HEK293T (cell line): ENCODE results near the gene ECE2.

ENCODE experiments used
- BHLHE40 ChIP-seq: fragments of 450-650 bp; IDR thresholded peaks from 2 replicates; pipeline ENCODE4 v1.6.1; 2016; ENCODE audit warnings: mild to moderate bottlenecking, moderate library complexity, borderline replicate concordance
- CTBP1 ChIP-seq: fragments of 450-650 bp; IDR thresholded peaks from 2 replicates; pipeline ENCODE4 v1.6.1; 2016; ENCODE audit warnings: borderline replicate concordance
- ELF4 ChIP-seq: fragments of 450-650 bp; IDR thresholded peaks from 2 replicates; pipeline ENCODE4 v1.6.1; 2017; ENCODE audit warnings: antibody characterized with exemption
- FOXA1 ChIP-seq: fragments of 450-650 bp; IDR thresholded peaks from 2 replicates; pipeline ENCODE4 v1.6.1; 2016; ENCODE audit warnings: mild to moderate bottlenecking
- FOXM1 ChIP-seq: fragments of 450-650 bp; IDR thresholded peaks from 2 replicates; pipeline ENCODE4 v1.6.1; 2017; ENCODE audit warnings: mild to moderate bottlenecking, borderline replicate concordance
- SP1 ChIP-seq: fragments of 450-650 bp; IDR thresholded peaks from 2 replicates; pipeline ENCODE4 v1.6.1; 2017
- SUZ12 ChIP-seq: fragments of 450-650 bp; IDR thresholded peaks from 2 replicates; pipeline ENCODE4 v1.6.1; 2016; ENCODE audit warnings: mild to moderate bottlenecking
- ZNF384 ChIP-seq: fragments of 450-650 bp; IDR thresholded peaks from 2 replicates; pipeline ENCODE4 v1.6.1; 2016
- TF ChIP-seq, protein P1 (sequence below): fragments of 450-650 bp; IDR thresholded peaks from 2 replicates; pipeline ENCODE4 v1.6.1; 2016

DNA sequence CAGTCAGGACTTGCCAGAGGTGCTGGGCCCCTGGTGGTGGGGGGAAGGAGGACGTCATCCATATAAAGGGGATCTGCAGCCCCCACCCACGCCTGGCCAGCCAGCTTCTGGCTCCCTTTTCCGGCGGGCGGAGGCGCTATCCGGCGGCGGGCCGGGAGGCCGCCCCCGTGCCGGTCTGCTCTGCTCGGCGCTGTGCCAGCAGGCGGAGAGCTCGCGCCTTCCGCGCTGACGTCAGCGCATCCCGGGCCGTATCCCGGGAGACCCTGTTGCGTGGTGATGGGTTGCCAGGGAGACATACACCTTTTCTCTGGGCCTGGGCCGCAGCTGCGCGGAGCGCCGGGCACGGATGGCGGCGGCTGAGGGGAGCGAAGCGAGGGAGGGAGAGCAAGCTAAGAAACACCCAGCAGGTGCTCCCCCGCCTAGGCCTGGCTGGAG is 62.7 kb downstream of the ECE2 start:
- TF ChIP-seq CTBP1 (no peak), ZNF384 (no peak), SP1 (no peak), SUZ12 (no peak), BHLHE40 (no peak), FOXA1 (no peak), FOXM1 (no peak), ELF4 (no peak)
- TF ChIP-seq, protein P1, sequence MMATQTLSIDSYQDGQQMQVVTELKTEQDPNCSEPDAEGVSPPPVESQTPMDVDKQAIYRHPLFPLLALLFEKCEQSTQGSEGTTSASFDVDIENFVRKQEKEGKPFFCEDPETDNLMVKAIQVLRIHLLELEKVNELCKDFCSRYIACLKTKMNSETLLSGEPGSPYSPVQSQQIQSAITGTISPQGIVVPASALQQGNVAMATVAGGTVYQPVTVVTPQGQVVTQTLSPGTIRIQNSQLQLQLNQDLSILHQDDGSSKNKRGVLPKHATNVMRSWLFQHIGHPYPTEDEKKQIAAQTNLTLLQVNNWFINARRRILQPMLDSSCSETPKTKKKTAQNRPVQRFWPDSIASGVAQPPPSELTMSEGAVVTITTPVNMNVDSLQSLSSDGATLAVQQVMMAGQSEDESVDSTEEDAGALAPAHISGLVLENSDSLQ, result no peak
